Hematopoietic multipotent progenitor cell treated with erythropoietin and hydrocortisone succinate and interleukin-3 and kit ligand, for 8 days (in vitro differentiated cells): Measurements from ENCODE around the gene DDX60.
A peak's percentile ranks its signal among the peaks of the same experiment; 100 is the strongest.

Experiments
- DNase-seq: peaks from one replicate; pipeline ENCODE4 v3.0.0-alpha.2; 2015

Gene DDX60

GRCh38 chr4:168199260-168199957 lies 119.1 kb downstream of the DDX60 start:
- DNase-seq: no peak

DNA sequence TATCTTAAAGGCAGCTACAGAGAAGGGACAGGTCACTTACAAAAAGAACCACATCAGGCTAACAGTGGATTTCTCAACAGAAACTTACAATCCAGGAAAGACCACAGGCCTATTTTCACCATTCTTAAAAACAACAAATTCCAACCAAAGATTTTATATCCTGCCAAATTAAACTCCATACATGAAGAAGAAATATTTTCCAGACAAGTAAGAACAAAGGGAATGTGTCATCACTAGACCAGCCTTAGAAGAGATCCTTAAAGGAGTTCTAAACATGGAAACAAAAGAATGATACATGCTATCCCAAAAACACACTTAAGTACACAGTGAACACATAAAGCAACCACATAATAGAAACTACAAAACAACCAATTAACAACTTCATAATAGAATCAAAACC lies 120.6 kb downstream of the DDX60 start:
- no peak for DNase-seq

DNA sequence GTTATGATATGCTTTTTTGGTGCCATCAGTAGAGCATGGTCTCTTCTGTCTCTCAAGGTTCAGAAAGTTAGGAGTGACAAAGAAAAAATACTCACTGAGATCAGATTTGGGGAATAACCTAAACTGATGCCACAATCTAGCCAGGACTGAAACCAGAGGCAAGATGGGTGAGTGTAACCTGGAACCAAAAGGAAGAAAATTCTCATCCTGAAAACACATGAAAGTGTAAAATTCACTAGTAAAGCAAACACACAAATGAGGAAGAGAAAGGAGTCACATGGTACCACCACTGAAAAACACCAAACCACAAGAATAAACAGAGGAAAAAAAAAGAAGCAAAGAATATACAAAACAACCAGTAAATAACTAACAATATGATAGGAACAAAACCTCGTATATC lies 129.8 kb downstream of the DDX60 start:
- no peak for DNase-seq

DNA sequence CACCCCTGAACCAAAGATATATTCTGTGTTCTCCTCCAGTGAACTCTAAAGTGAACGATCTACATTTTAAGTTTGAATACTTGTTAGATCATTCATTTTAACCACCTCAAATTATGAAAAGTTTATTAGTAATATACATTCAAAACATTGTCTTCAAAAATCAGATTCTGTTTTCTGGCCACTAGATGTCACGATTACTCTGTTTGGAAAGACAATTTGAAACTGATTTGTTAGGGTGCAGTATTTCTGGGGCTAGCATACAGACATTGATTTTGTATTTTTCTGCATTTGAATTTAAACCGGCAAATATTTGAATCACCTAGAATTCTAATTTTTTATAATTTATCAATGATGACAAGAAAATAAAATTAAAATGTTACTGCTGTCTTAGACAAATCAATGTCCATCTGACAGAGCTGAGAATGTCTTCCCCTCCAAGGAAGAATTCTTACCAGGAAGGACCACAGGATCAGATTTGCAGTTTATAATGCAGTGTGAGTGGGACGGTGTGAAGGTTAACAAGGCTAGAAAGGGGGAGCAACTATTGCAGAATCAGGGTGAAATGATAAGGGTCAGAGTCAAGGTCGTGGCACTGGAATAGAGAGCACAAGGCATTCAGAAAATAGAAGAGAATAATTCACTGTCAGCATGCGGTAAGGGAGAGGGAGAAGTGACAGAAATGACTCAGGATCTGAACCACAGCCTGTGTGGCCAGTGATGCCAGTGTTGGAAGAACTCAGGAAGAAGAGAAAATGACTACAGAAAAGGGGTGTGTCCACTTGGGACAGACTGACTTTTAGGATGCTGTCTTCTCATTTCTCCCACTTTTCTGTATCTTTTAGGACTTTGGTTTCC lies 134.6 kb downstream of the DDX60 start:
- peak; percentile 56 for DNase-seq

DNA sequence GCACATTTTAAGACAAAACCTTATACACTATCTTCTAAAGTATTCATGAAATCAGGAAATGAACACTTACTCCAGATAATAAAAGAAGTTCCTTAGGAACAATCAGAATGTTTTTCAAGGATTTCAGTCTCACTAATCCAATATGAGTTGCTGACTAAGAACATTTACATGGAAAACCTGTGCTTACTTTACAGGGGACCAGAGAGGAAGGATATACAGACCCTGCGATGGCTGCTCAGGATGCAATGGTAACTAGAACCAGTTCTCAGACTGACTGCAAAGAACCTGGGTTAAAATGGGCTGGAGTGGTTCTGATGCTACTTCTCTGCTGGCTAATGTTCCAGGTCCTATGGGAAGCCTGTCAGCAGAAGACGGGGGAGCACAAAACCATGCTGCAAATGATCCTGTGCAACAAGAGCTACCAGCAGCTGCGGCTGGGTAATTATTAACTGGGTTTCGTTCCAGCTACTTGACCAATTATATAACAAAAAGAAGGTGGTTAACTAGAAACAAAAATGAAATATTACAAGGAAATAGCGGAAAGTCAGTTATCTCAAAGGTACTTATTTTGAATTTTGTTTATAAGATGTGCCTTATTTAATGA lies 140.9 kb downstream of the DDX60 start:
- DNase-seq: no peak

GRCh38 chr4:168174308-168174707 lies 144.2 kb downstream of the DDX60 start:
- DNase-seq: no peak

GRCh38 chr4:168167714-168168284 lies 150.8 kb downstream of the DDX60 start:
- DNase-seq: no peak
